ENCODE measurements around the gene PLCL2. TPM values are rescaled to one million over a fixed set of nuclear protein-coding genes. Genes with fewer than 3 reads are reported as not detected.

PLCL2 gene
- total RNA-seq, 1 experiment from 2014 or later, result 3.0 TPM

DNA sequence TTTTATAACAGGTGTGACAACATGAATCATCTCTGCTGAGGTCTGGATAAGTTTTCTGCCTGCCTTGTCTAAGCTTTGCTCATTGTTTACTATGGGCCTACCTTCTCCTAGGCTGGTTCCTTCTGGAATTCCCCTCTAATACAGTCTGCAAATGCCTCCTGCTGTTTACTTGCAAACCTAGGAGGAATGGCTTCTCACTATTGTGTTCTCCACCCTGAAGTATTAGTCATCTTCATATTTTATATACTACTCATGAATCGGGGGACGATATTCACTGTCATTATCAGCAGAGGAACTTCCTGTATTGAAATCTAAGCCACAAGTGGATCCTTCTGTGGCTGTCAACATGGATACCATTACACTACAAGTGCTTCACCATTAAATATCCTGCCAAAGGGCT is 154.8 kb downstream of the PLCL2 start:
- ChIA-PET CTCF (no interaction called here), POLR2A (no interaction called here)
- peak; percentile 81 for DNase-seq (ENCODE audit: low read depth, low spot score)
- no peaks in the 10 kb centered on the region for H3K36me3 ChIP-seq (ENCODE audit: control insufficient read depth, insufficient read depth, low read length)
- H3K9me3 ChIP-seq (ENCODE audit: control insufficient read depth, insufficient read depth, low read depth, low read length), result no peaks in the 10 kb centered on the region
- ATAC-seq, result peak; percentile 99
- TF ChIP-seq SIN3A (IDR thresholded peaks at IDR 0.05; ENCODE audit: borderline replicate concordance, insufficient read depth, low read depth, low read length), result no peak
- TF ChIP-seq TCF7L2 (IDR thresholded peaks at IDR 0.05; ENCODE audit: low read depth, low read length), result no peak
- TF ChIP-seq, protein P1, sequence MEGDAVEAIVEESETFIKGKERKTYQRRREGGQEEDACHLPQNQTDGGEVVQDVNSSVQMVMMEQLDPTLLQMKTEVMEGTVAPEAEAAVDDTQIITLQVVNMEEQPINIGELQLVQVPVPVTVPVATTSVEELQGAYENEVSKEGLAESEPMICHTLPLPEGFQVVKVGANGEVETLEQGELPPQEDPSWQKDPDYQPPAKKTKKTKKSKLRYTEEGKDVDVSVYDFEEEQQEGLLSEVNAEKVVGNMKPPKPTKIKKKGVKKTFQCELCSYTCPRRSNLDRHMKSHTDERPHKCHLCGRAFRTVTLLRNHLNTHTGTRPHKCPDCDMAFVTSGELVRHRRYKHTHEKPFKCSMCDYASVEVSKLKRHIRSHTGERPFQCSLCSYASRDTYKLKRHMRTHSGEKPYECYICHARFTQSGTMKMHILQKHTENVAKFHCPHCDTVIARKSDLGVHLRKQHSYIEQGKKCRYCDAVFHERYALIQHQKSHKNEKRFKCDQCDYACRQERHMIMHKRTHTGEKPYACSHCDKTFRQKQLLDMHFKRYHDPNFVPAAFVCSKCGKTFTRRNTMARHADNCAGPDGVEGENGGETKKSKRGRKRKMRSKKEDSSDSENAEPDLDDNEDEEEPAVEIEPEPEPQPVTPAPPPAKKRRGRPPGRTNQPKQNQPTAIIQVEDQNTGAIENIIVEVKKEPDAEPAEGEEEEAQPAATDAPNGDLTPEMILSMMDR (IDR thresholded peaks at IDR 0.05), result no peak
- 0 out of 2 replicates have a peak, but pooled peaks have one; percentile 26 for TF ChIP-seq POLR2AphosphoS5 (IDR thresholded peaks at IDR 0.05; ENCODE audit: low read depth, low read length)
- TF ChIP-seq, protein P2, sequence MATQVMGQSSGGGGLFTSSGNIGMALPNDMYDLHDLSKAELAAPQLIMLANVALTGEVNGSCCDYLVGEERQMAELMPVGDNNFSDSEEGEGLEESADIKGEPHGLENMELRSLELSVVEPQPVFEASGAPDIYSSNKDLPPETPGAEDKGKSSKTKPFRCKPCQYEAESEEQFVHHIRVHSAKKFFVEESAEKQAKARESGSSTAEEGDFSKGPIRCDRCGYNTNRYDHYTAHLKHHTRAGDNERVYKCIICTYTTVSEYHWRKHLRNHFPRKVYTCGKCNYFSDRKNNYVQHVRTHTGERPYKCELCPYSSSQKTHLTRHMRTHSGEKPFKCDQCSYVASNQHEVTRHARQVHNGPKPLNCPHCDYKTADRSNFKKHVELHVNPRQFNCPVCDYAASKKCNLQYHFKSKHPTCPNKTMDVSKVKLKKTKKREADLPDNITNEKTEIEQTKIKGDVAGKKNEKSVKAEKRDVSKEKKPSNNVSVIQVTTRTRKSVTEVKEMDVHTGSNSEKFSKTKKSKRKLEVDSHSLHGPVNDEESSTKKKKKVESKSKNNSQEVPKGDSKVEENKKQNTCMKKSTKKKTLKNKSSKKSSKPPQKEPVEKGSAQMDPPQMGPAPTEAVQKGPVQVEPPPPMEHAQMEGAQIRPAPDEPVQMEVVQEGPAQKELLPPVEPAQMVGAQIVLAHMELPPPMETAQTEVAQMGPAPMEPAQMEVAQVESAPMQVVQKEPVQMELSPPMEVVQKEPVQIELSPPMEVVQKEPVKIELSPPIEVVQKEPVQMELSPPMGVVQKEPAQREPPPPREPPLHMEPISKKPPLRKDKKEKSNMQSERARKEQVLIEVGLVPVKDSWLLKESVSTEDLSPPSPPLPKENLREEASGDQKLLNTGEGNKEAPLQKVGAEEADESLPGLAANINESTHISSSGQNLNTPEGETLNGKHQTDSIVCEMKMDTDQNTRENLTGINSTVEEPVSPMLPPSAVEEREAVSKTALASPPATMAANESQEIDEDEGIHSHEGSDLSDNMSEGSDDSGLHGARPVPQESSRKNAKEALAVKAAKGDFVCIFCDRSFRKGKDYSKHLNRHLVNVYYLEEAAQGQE (IDR thresholded peaks at IDR 0.05; ENCODE audit: insufficient read depth in 1 of 2, low read depth in 2 of 2, low read length in 1 of 2), result no peak
- BruUV-seq (replicated peaks), result no TSS peak
- in situ Hi-C loops (cut with HindIII; ENCODE audit: low pct_unique_long_range_greater_than_20kb, low sequenced_read_pairs), result no loop called here
- no peak overlapping the region; the same call in 1 of the 2 replicates for H3K27ac ChIP-seq (ENCODE audit: low read length)
- H3K27me3 ChIP-seq (ENCODE audit: control insufficient read depth, insufficient read depth, low read length), result no peaks in the 10 kb centered on the region
- no peak overlapping the region for H3K4me3 ChIP-seq (ENCODE audit: low read depth in 2 of 2, low read length in 2 of 2)
- peaks cover 4% of the 10 kb centered on the region for H3K4me1 ChIP-seq (ENCODE audit: control insufficient read depth, insufficient read depth, low read length)
- intact Hi-C loops (cut with micrococcal nuclease; ENCODE audit: unreplicated experiment), result loop anchor here (10.0 kb wide), 2 partner anchors 195 to 435 kb away; partner anchors contain the start of gene DAZL

DNA sequence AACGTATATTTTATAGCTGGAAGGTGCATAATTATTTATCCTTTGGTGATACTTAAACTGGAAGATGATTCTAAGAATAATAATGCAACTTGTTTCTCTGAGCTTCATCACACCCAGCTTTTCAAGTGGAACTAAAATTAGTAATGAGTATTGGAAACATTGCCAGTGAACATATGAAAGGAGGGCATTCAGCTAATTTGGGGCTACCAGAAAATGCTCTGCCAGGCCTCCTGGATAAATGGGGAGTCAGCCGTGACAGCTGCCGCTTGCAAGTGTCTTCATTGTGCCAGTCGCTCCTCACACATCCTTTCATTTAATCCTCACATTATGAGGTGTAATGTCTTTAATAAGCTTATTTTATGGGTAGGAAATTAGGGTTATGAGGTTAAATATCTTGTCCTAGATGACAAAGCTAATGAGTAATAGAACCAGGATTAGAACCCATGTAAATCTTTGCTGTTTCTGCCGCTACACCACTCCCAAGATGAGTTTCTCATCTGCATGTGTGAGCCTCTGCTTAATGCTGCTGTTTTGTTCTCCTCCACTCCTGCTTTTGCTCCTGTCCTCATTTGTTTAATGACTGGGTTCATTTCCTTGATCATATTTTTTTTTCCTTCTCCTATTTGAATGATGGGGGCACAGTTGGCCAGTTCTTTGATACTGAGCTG is 155.7 kb downstream of the PLCL2 start:
- Histone ChIP-seq H3K4me1 (ENCODE audit: control insufficient read depth, insufficient read depth, low read length) (peaks cover 4% of the 10 kb centered on the region), H3K27ac (ENCODE audit: low read length) (peak overlapping the region; percentile 61), H3K27me3 (ENCODE audit: control insufficient read depth, insufficient read depth, low read length) (no peaks in the 10 kb centered on the region), H3K9me3 (ENCODE audit: control insufficient read depth, insufficient read depth, low read depth, low read length) (no peaks in the 10 kb centered on the region), H3K4me3 (ENCODE audit: low read depth in 2 of 2, low read length in 2 of 2) (no peak overlapping the region), H3K36me3 (ENCODE audit: control insufficient read depth, insufficient read depth, low read length) (no peaks in the 10 kb centered on the region)
- ATAC-seq (no peak), DNase-seq (ENCODE audit: low read depth, low spot score) (no peak)
- in situ Hi-C loops (cut with HindIII; ENCODE audit: low pct_unique_long_range_greater_than_20kb, low sequenced_read_pairs) (no loop called here), intact Hi-C loops (cut with micrococcal nuclease; ENCODE audit: unreplicated experiment) (no loop called here)
- CTCF ChIA-PET, result interaction anchor here (0.6 kb wide), 1 partner anchor 1680 kb away, joined by 7 read pairs; no protein-coding TSS in a partner anchor
- POLR2A ChIA-PET, result no interaction called here
- no TSS peak for BruUV-seq (replicated peaks)
- TF ChIP-seq POLR2AphosphoS5 (IDR thresholded peaks at IDR 0.05; ENCODE audit: low read depth, low read length) (no peak), TCF7L2 (IDR thresholded peaks at IDR 0.05; ENCODE audit: low read depth, low read length) (no peak), SIN3A (IDR thresholded peaks at IDR 0.05; ENCODE audit: borderline replicate concordance, insufficient read depth, low read depth, low read length) (no peak)
- TF ChIP-seq, protein P1 (IDR thresholded peaks at IDR 0.05), result no peak
- TF ChIP-seq, protein P2 (IDR thresholded peaks at IDR 0.05; ENCODE audit: insufficient read depth in 1 of 2, low read depth in 2 of 2, low read length in 1 of 2), result no peak

Measured in Panc1 (cell line).